ENCODE measurements around the gene RPRD1B.

RPRD1B gene

GRCh38 chr20:38108438-38108985 lies 75.0 kb downstream of the RPRD1B start:
- H3K27me3 ChIP-seq (ENCODE audit: insufficient read depth, low read length), result no peaks in the 10 kb centered on the region
- no peaks in the 10 kb centered on the region for H3K9me2 ChIP-seq (ENCODE audit: low read depth, low read length)
- H3F3A ChIP-seq (ENCODE audit: insufficient read depth, low read length), result no peaks in the 10 kb centered on the region
- no peak overlapping the region for H2AFZ ChIP-seq (ENCODE audit: low read length)
- no peak overlapping the region for H3K4me2 ChIP-seq (ENCODE audit: low read length)
- no peaks in the 10 kb centered on the region for H3K9me3 ChIP-seq (ENCODE audit: low read length)
- H3K27ac ChIP-seq (ENCODE audit: low read depth, low read length, poor library complexity, severe bottlenecking), result no peak overlapping the region
- TF ChIP-seq CTCF (IDR thresholded peaks at IDR 0.05; ENCODE audit: low read length), result no peak
- TF ChIP-seq EZH2 (IDR thresholded peaks at IDR 0.05; ENCODE audit: borderline replicate concordance, low read length), result no peak
- no peaks in the 10 kb centered on the region for H3K4me1 ChIP-seq (ENCODE audit: insufficient read depth, low read length, severe bottlenecking)
- no peaks in the 10 kb centered on the region for H4K20me1 ChIP-seq (ENCODE audit: insufficient read depth, low read length)
- H3K79me2 ChIP-seq (ENCODE audit: insufficient read depth, low read length), result no peaks in the 10 kb centered on the region
- no peaks in the 10 kb centered on the region for H3K36me3 ChIP-seq (ENCODE audit: insufficient read depth, low read length)
- no peak overlapping the region for H3K9ac ChIP-seq (ENCODE audit: low read length)
- no peak overlapping the region for H3K4me3 ChIP-seq (ENCODE audit: low read depth, low read length, poor library complexity, severe bottlenecking)

- H3K4me2 ChIP-seq (ENCODE audit: low read length), result no peak overlapping the region
- TF ChIP-seq EZH2 (IDR thresholded peaks at IDR 0.05; ENCODE audit: borderline replicate concordance, low read length), result no peak
- TF ChIP-seq CTCF (IDR thresholded peaks at IDR 0.05; ENCODE audit: low read length), result no peak
- no peak overlapping the region for H3K4me3 ChIP-seq (ENCODE audit: low read depth, low read length, poor library complexity, severe bottlenecking)
- H3K36me3 ChIP-seq (ENCODE audit: insufficient read depth, low read length), result no peaks in the 10 kb centered on the region
- H3K4me1 ChIP-seq (ENCODE audit: insufficient read depth, low read length, severe bottlenecking), result no peaks in the 10 kb centered on the region
- H3K9me2 ChIP-seq (ENCODE audit: low read depth, low read length), result no peaks in the 10 kb centered on the region
- H3F3A ChIP-seq (ENCODE audit: insufficient read depth, low read length), result no peaks in the 10 kb centered on the region
- H2AFZ ChIP-seq (ENCODE audit: low read length), result no peak overlapping the region
- no peaks in the 10 kb centered on the region for H3K79me2 ChIP-seq (ENCODE audit: insufficient read depth, low read length)
- H3K27ac ChIP-seq (ENCODE audit: low read depth, low read length, poor library complexity, severe bottlenecking), result no peak overlapping the region
- no peaks in the 10 kb centered on the region for H4K20me1 ChIP-seq (ENCODE audit: insufficient read depth, low read length)
- no peaks in the 10 kb centered on the region for H3K27me3 ChIP-seq (ENCODE audit: insufficient read depth, low read length)
- no peak overlapping the region for H3K9ac ChIP-seq (ENCODE audit: low read length)
- no peaks in the 10 kb centered on the region for H3K9me3 ChIP-seq (ENCODE audit: low read length)
These were observed 75.5 kb downstream of the RPRD1B start for GRCh38 chr20:38108986-38109541.

GRCh38 chr20:38109591-38110524 lies 76.3 kb downstream of the RPRD1B start:
- no peak overlapping the region for H3K4me3 ChIP-seq (ENCODE audit: low read depth, low read length, poor library complexity, severe bottlenecking)
- H3K27ac ChIP-seq (ENCODE audit: low read depth, low read length, poor library complexity, severe bottlenecking), result no peak overlapping the region
- no peak overlapping the region for H3K4me2 ChIP-seq (ENCODE audit: low read length)
- TF ChIP-seq CTCF (IDR thresholded peaks at IDR 0.05; ENCODE audit: low read length) (no peak), EZH2 (IDR thresholded peaks at IDR 0.05; ENCODE audit: borderline replicate concordance, low read length) (no peak)
- H3K36me3 ChIP-seq (ENCODE audit: insufficient read depth, low read length), result no peaks in the 10 kb centered on the region
- no peaks in the 10 kb centered on the region for H3K9me3 ChIP-seq (ENCODE audit: low read length)
- H3K9me2 ChIP-seq (ENCODE audit: low read depth, low read length), result no peaks in the 10 kb centered on the region
- H4K20me1 ChIP-seq (ENCODE audit: insufficient read depth, low read length), result no peaks in the 10 kb centered on the region
- H3F3A ChIP-seq (ENCODE audit: insufficient read depth, low read length), result no peaks in the 10 kb centered on the region
- H3K27me3 ChIP-seq (ENCODE audit: insufficient read depth, low read length), result no peaks in the 10 kb centered on the region
- H2AFZ ChIP-seq (ENCODE audit: low read length), result no peak overlapping the region
- H3K4me1 ChIP-seq (ENCODE audit: insufficient read depth, low read length, severe bottlenecking), result no peaks in the 10 kb centered on the region
- H3K79me2 ChIP-seq (ENCODE audit: insufficient read depth, low read length), result no peaks in the 10 kb centered on the region
- H3K9ac ChIP-seq (ENCODE audit: low read length), result no peak overlapping the region

Data from OCI-LY1 (cell line).